Gastrocnemius medialis (tissue), 4 donors: Measurements from ENCODE around the gene JAML. TPM values are rescaled to one million over a fixed set of nuclear protein-coding genes. Genes with fewer than 3 reads are reported as not detected.

Experiments
- ATAC-seq, 2 donors: fragments of 150-250 bp; one replicate each; pipeline ENCODE4 v1.9.1; 2016
- DNase-seq, 2 donors: peaks; one replicate each; pipeline ENCODE4 v3.0.0-alpha.2; 2019
- H3K27ac ChIP-seq, 4 donors: fragments of 200-600 bp; sonication (generic); 1 replicate in 1 of 4; 2 replicates in 3 of 4; pipeline ENCODE4 v1.5.1; 2016 to 2018; ENCODE audit warnings: mild to moderate bottlenecking in 2 of 4, moderate library complexity in 1 of 4
- H3K27me3 ChIP-seq, 3 donors: fragments of 200-600 bp; sonication (generic) in 2 of 3; 1 replicate in 1 of 3; 2 replicates in 2 of 3; pipeline versions ENCODE4 v1.5.1 to v1.6.0; 2016 to 2019; ENCODE audit warnings: mild to moderate bottlenecking in 1 of 3, moderate library complexity in 1 of 3
- H3K36me3 ChIP-seq, 2 donors: fragments of 200-600 bp; sonication (generic) in 1 of 2; one replicate each; pipeline ENCODE4 v1.5.1; 2017 to 2018
- H3K4me1 ChIP-seq, 2 donors: fragments of 200-600 bp; sonication (generic) in 1 of 2; one replicate each; pipeline ENCODE4 v1.5.1; 2016 to 2017; ENCODE audit warnings: mild to moderate bottlenecking in 2 of 2
- H3K4me3 ChIP-seq, 4 donors: fragments of 200-600 bp; sonication (generic) in 3 of 4; 1 replicate in 1 of 4; 2 replicates in 3 of 4; pipeline ENCODE4 v1.5.1; 2016 to 2019; ENCODE audit warnings: mild to moderate bottlenecking in 2 of 4
- H3K9me3 ChIP-seq, 3 donors: fragments of 200-600 bp; sonication (generic) in 2 of 3; 1 replicate in 1 of 3; 2 replicates in 2 of 3; pipeline ENCODE4 v1.5.1; 2016 to 2019
- CTCF ChIP-seq, 5 experiments: fragments of 450-650 bp in 3 of 5; fragments of 200-600 bp in 2 of 5; sonication (generic) in 2 of 5; IDR thresholded peaks in 4 of 5; conservative IDR thresholded peaks in 1 of 5; 1 replicate in 4 of 5; 2 replicates in 1 of 5; pipeline ENCODE4 v1.5.1; 2016 to 2019; ENCODE audit warnings: antibody characterized with exemption in 5 of 5, mild to moderate bottlenecking in 3 of 5, moderate library complexity in 3 of 5
- POLR2A ChIP-seq, 2 donors: fragments of 450-650 bp; IDR thresholded peaks; one replicate each; pipeline ENCODE4 v1.6.1; 2017; ENCODE audit warnings: antibody characterized with exemption in 2 of 2, mild to moderate bottlenecking in 2 of 2, moderate library complexity in 2 of 2
- in situ Hi-C, 4 donors: fragments of 200-750 bp; cut with MboI; loops; one replicate each; pipeline versions ENCODE4 v1.15.0 to v1.8.0; 2017; ENCODE audit warnings: low sequenced_read_pairs in 4 of 4
- intact Hi-C: fragments of 100-400 bp; cut with DNase I; formaldehyde crosslinking; loops from one replicate; pipeline ENCODE4 v1.15.1; 2023; ENCODE audit warnings: low total_unique reads
- total RNA-seq, 4 donors: library from RNA; depleted of rRNA; stranded (reverse); fragments of >200 nt; gene quantifications; one replicate each; pipeline versions ENCODE4 v1.1.0 to v1.2.3, GENCODE V29; 2016

JAML gene
- total RNA-seq, 4 donors from 2014 or later: 0.82 to 1.2 (median 0.91) TPM; not detected in 1

- Histone ChIP-seq H3K27me3 (no peaks in the 10 kb centered on the region), H3K9me3 (no peaks in the 10 kb centered on the region), H3K27ac (no peak overlapping the region), H3K36me3 (no peaks in the 10 kb centered on the region), H3K4me3 (no peak overlapping the region), H3K4me1 (no peaks in the 10 kb centered on the region)
- DNase-seq: no peak
- in situ Hi-C loops: no loop called here
- no peak for TF ChIP-seq CTCF (IDR thresholded peaks at IDR 0.05 in 4 of 5, conservative IDR thresholded peaks at IDR 0.05 in 1 of 5)
- TF ChIP-seq POLR2A (IDR thresholded peaks at IDR 0.05): no peak
- ATAC-seq: no peak
- intact Hi-C loops: no loop called here
Observed at GRCh38 chr11:118227865-118228785, 3.3 kb upstream of the JAML start.

GRCh38 chr11:118226781-118227180 is 2.0 kb upstream of the JAML start:
- intact Hi-C loops: no loop called here
- Histone ChIP-seq H3K27me3 (peaks cover 0 to 5% (median 0%) of the 10 kb centered on the region in 3 donors), H3K9me3 (no peaks in the 10 kb centered on the region), H3K4me1 (no peaks in the 10 kb centered on the region), H3K27ac (no peak overlapping the region), H3K4me3 (no peak overlapping the region), H3K36me3 (no peaks in the 10 kb centered on the region)
- DNase-seq: no peak
- TF ChIP-seq POLR2A (IDR thresholded peaks at IDR 0.05) (no peak), CTCF (IDR thresholded peaks at IDR 0.05 in 4 of 5, conservative IDR thresholded peaks at IDR 0.05 in 1 of 5) (no peak)
- in situ Hi-C loops: no loop called here
- ATAC-seq: no peak

GRCh38 chr11:118226296-118226695 is 1.5 kb upstream of the JAML start:
- Histone ChIP-seq H3K36me3 (no peaks in the 10 kb centered on the region), H3K4me1 (no peaks in the 10 kb centered on the region), H3K27me3 (peaks cover 0 to 6% (median 0%) of the 10 kb centered on the region in 3 donors), H3K4me3 (no peak overlapping the region), H3K9me3 (no peaks in the 10 kb centered on the region), H3K27ac (no peak overlapping the region)
- peak in 1 of 2 donors; percentile 25 for DNase-seq
- TF ChIP-seq POLR2A (IDR thresholded peaks at IDR 0.05) (no peak), CTCF (IDR thresholded peaks at IDR 0.05 in 4 of 5, conservative IDR thresholded peaks at IDR 0.05 in 1 of 5) (no peak)
- ATAC-seq: peak in 1 of 2 donors; percentile 46
- intact Hi-C loops: no loop called here
- in situ Hi-C loops: no loop called here

GRCh38 chr11:118223992-118224391 is 819 bp downstream of the JAML start:
- no peak for ATAC-seq
- Histone ChIP-seq H3K36me3 (no peaks in the 10 kb centered on the region), H3K4me3 (no peak overlapping the region), H3K9me3 (no peaks in the 10 kb centered on the region), H3K27me3 (peaks cover 0 to 6% (median 0%) of the 10 kb centered on the region in 3 donors), H3K4me1 (no peaks in the 10 kb centered on the region), H3K27ac (no peak overlapping the region)
- TF ChIP-seq POLR2A (IDR thresholded peaks at IDR 0.05): no peak
- in situ Hi-C loops (no loop called here), intact Hi-C loops (no loop called here)
- DNase-seq: no peak

GRCh38 chr11:118223570-118223969 is 1.2 kb downstream of the JAML start:
- Histone ChIP-seq H3K4me3 (no peak overlapping the region), H3K27ac (no peak overlapping the region), H3K36me3 (no peaks in the 10 kb centered on the region), H3K9me3 (no peaks in the 10 kb centered on the region), H3K4me1 (no peaks in the 10 kb centered on the region), H3K27me3 (peaks cover 0 to 6% (median 0%) of the 10 kb centered on the region in 3 donors)
- DNase-seq (no peak), ATAC-seq (no peak)
- intact Hi-C loops (no loop called here), in situ Hi-C loops (no loop called here)
- TF ChIP-seq CTCF (IDR thresholded peaks at IDR 0.05 in 4 of 5, conservative IDR thresholded peaks at IDR 0.05 in 1 of 5): no peak
- TF ChIP-seq POLR2A (IDR thresholded peaks at IDR 0.05): no peak
